Measurements from ENCODE around the gene MCFD2. TPM values are rescaled to one million over a fixed set of nuclear protein-coding genes. Genes with fewer than 3 reads are reported as not detected.
A peak's percentile ranks its signal among the peaks of the same experiment; 100 is the strongest.

Gene MCFD2
- polyA plus RNA-seq, 1 donor (not counting 4 experiments of a cell fraction or from before 2014, with no cell fraction given) = 132 TPM

GRCh38 chr2:46937471-46937901 is 21.9 kb upstream of the MCFD2 start:
- H3K79me2 ChIP-seq (ENCODE audit: control insufficient read depth, insufficient read depth, low read length) = peaks cover 8% of the 10 kb centered on the region
- H3K9me3 ChIP-seq (ENCODE audit: control insufficient read depth, low read depth, low read length) = no peaks in the 10 kb centered on the region
- no peaks in the 10 kb centered on the region for H3K9me1 ChIP-seq (ENCODE audit: control insufficient read depth, extremely low read depth, insufficient read depth, low read length)
- H3K27ac ChIP-seq (ENCODE audit: control insufficient read depth, insufficient read depth, low read length) = no peak overlapping the region
- dilution Hi-C loops (cut with MboI; ENCODE audit: extremely low pct_ligation_motif_present, low sequenced_read_pairs) = no loop called here
- TF ChIP-seq CTCF (optimal IDR thresholded peaks at IDR 0.05 in 1 of 3, IDR thresholded peaks at IDR 0.05 in 1 of 3, conservative IDR thresholded peaks at IDR 0.05 in 1 of 3; ENCODE audit: extremely low read depth in 1 of 3, insufficient read depth in 2 of 3, low read length in 3 of 3) (peak in 2 of 3 experiments; percentile 33), EZH2 (IDR thresholded peaks at IDR 0.05; ENCODE audit: low read length) (no peak)
- DNase-seq (ENCODE audit: low read depth, low spot score) (no peak), FAIRE-seq (no peak)
- no peaks in the 10 kb centered on the region for H3K36me3 ChIP-seq (ENCODE audit: control insufficient read depth in 2 of 2, extremely low read depth in 1 of 2, insufficient read depth in 2 of 2, low read length in 2 of 2)
- no peak overlapping the region for H3K4me2 ChIP-seq (ENCODE audit: control insufficient read depth, extremely low read depth, insufficient read depth, low read depth, low read length)
- H4K20me1 ChIP-seq (ENCODE audit: control insufficient read depth, extremely low read depth, insufficient read depth, low read length) = no peaks in the 10 kb centered on the region
- no peaks in the 10 kb centered on the region for H3K27me3 ChIP-seq (ENCODE audit: control insufficient read depth, extremely low read depth, insufficient read depth, low read length)
- no peak overlapping the region for H2AFZ ChIP-seq (ENCODE audit: control insufficient read depth, low read length)
- H3K4me3 ChIP-seq (ENCODE audit: control insufficient read depth in 2 of 3, extremely low read depth in 1 of 3, insufficient read depth in 2 of 3, low read depth in 1 of 3, low read length in 3 of 3) = no peak overlapping the region
- no peak overlapping the region for H3K9ac ChIP-seq (ENCODE audit: control insufficient read depth, extremely low read depth, insufficient read depth, low read length)
- peaks cover 14% of the 10 kb centered on the region for H3K4me1 ChIP-seq (ENCODE audit: control insufficient read depth, extremely low read depth, insufficient read depth, low read length)

- Histone ChIP-seq H3K4me2 (ENCODE audit: control insufficient read depth, extremely low read depth, insufficient read depth, low read depth, low read length) (no peak overlapping the region), H3K9ac (ENCODE audit: control insufficient read depth, extremely low read depth, insufficient read depth, low read length) (no peak overlapping the region), H3K27me3 (ENCODE audit: control insufficient read depth, extremely low read depth, insufficient read depth, low read length) (no peaks in the 10 kb centered on the region), H3K9me1 (ENCODE audit: control insufficient read depth, extremely low read depth, insufficient read depth, low read length) (no peaks in the 10 kb centered on the region), H3K4me1 (ENCODE audit: control insufficient read depth, extremely low read depth, insufficient read depth, low read length) (peaks cover 12% of the 10 kb centered on the region), H3K36me3 (ENCODE audit: control insufficient read depth in 2 of 2, extremely low read depth in 1 of 2, insufficient read depth in 2 of 2, low read length in 2 of 2) (no peaks in the 10 kb centered on the region), H3K9me3 (ENCODE audit: control insufficient read depth, low read depth, low read length) (no peaks in the 10 kb centered on the region), H2AFZ (ENCODE audit: control insufficient read depth, low read length) (no peak overlapping the region), H3K79me2 (ENCODE audit: control insufficient read depth, insufficient read depth, low read length) (no peaks in the 10 kb centered on the region), H4K20me1 (ENCODE audit: control insufficient read depth, extremely low read depth, insufficient read depth, low read length) (no peaks in the 10 kb centered on the region), H3K4me3 (ENCODE audit: control insufficient read depth in 2 of 3, extremely low read depth in 1 of 3, insufficient read depth in 2 of 3, low read depth in 1 of 3, low read length in 3 of 3) (no peak overlapping the region), H3K27ac (ENCODE audit: control insufficient read depth, insufficient read depth, low read length) (no peak overlapping the region)
- no peak for FAIRE-seq
- DNase-seq (ENCODE audit: low read depth, low spot score) = no peak
- no peak for TF ChIP-seq CTCF (optimal IDR thresholded peaks at IDR 0.05 in 1 of 3, IDR thresholded peaks at IDR 0.05 in 1 of 3, conservative IDR thresholded peaks at IDR 0.05 in 1 of 3; ENCODE audit: extremely low read depth in 1 of 3, insufficient read depth in 2 of 3, low read length in 3 of 3)
- no peak for TF ChIP-seq EZH2 (IDR thresholded peaks at IDR 0.05; ENCODE audit: low read length)
- dilution Hi-C loops (cut with MboI; ENCODE audit: extremely low pct_ligation_motif_present, low sequenced_read_pairs) = no loop called here
These were observed 21.0 kb upstream of the MCFD2 start for GRCh38 chr2:46936566-46936965.
